ENCODE results near the gene COL6A3.

The COL6A3 gene

GRCh38 chr2:237359894-237360780 lies 53.8 kb downstream of the COL6A3 start:
- Histone ChIP-seq H3K27me3 (ENCODE audit: insufficient read depth, low read depth) (no peaks in the 10 kb centered on the region), H4K20me1 (ENCODE audit: insufficient read depth) (no peaks in the 10 kb centered on the region), H2AFZ (ENCODE audit: low read depth) (no peak overlapping the region), H3K27ac (no peak overlapping the region), H3K9ac (no peak overlapping the region), H3K36me3 (ENCODE audit: insufficient read depth) (no peaks in the 10 kb centered on the region), H3K4me1 (ENCODE audit: low read depth, poor library complexity, severe bottlenecking) (no peaks in the 10 kb centered on the region), H3K79me2 (ENCODE audit: insufficient read depth, low read depth) (no peaks in the 10 kb centered on the region), H3K4me2 (no peak overlapping the region), H3K4me3 (IDR thresholded peaks at IDR 0.05; ENCODE audit: insufficient read depth, low read depth, low read length) (no peak overlapping the region)
- no peak for TF ChIP-seq CTCF (conservative IDR thresholded peaks at IDR 0.05; ENCODE audit: low read depth, low read length)

GRCh38 chr2:237359518-237359840 lies 54.5 kb downstream of the COL6A3 start:
- TF ChIP-seq CTCF (conservative IDR thresholded peaks at IDR 0.05; ENCODE audit: low read depth, low read length): no peak
- H3K4me2 ChIP-seq: no peak overlapping the region

GRCh38 chr2:237358721-237359517 lies 55.0 kb downstream of the COL6A3 start:
- no peak overlapping the region for H2AFZ ChIP-seq (ENCODE audit: low read depth)
- no peaks in the 10 kb centered on the region for H3K79me2 ChIP-seq (ENCODE audit: insufficient read depth, low read depth)
- H3K4me2 ChIP-seq: no peak overlapping the region
- H3K36me3 ChIP-seq (ENCODE audit: insufficient read depth): no peaks in the 10 kb centered on the region
- no peak for TF ChIP-seq CTCF (conservative IDR thresholded peaks at IDR 0.05; ENCODE audit: low read depth, low read length)
- no peak overlapping the region for H3K9ac ChIP-seq
- H3K4me1 ChIP-seq (ENCODE audit: low read depth, poor library complexity, severe bottlenecking): no peaks in the 10 kb centered on the region
- no peaks in the 10 kb centered on the region for H3K27me3 ChIP-seq (ENCODE audit: insufficient read depth, low read depth)
- no peaks in the 10 kb centered on the region for H4K20me1 ChIP-seq (ENCODE audit: insufficient read depth)
- H3K4me3 ChIP-seq (IDR thresholded peaks at IDR 0.05; ENCODE audit: insufficient read depth, low read depth, low read length): no peak overlapping the region
- H3K27ac ChIP-seq: no peak overlapping the region

More at GRCh38 chr2:237359518-237359840, 54.5 kb downstream of the COL6A3 start:
- no peak overlapping the region for H2AFZ ChIP-seq (ENCODE audit: low read depth)
- no peaks in the 10 kb centered on the region for H3K79me2 ChIP-seq (ENCODE audit: insufficient read depth, low read depth)
- H3K4me3 ChIP-seq (IDR thresholded peaks at IDR 0.05; ENCODE audit: insufficient read depth, low read depth, low read length): no peak overlapping the region
- no peaks in the 10 kb centered on the region for H3K4me1 ChIP-seq (ENCODE audit: low read depth, poor library complexity, severe bottlenecking)
- H3K27me3 ChIP-seq (ENCODE audit: insufficient read depth, low read depth): no peaks in the 10 kb centered on the region
- no peaks in the 10 kb centered on the region for H3K36me3 ChIP-seq (ENCODE audit: insufficient read depth)
- no peak overlapping the region for H3K27ac ChIP-seq
- no peaks in the 10 kb centered on the region for H4K20me1 ChIP-seq (ENCODE audit: insufficient read depth)
- H3K9ac ChIP-seq: no peak overlapping the region

GRCh38 chr2:237355701-237356100 lies 58.3 kb downstream of the COL6A3 start:
- Histone ChIP-seq H3K36me3 (ENCODE audit: insufficient read depth) (no peaks in the 10 kb centered on the region), H3K79me2 (ENCODE audit: insufficient read depth, low read depth) (no peaks in the 10 kb centered on the region), H3K9ac (no peak overlapping the region), H4K20me1 (ENCODE audit: insufficient read depth) (no peaks in the 10 kb centered on the region), H3K27me3 (ENCODE audit: insufficient read depth, low read depth) (no peaks in the 10 kb centered on the region), H3K4me1 (ENCODE audit: low read depth, poor library complexity, severe bottlenecking) (no peaks in the 10 kb centered on the region), H3K4me2 (no peak overlapping the region), H2AFZ (ENCODE audit: low read depth) (no peak overlapping the region), H3K27ac (no peak overlapping the region), H3K4me3 (IDR thresholded peaks at IDR 0.05; ENCODE audit: insufficient read depth, low read depth, low read length) (no peak overlapping the region)
- TF ChIP-seq CTCF (conservative IDR thresholded peaks at IDR 0.05; ENCODE audit: low read depth, low read length): no peak

All from KMS-11 (cell line).